ENCODE results near the gene PARD3.

DNA sequence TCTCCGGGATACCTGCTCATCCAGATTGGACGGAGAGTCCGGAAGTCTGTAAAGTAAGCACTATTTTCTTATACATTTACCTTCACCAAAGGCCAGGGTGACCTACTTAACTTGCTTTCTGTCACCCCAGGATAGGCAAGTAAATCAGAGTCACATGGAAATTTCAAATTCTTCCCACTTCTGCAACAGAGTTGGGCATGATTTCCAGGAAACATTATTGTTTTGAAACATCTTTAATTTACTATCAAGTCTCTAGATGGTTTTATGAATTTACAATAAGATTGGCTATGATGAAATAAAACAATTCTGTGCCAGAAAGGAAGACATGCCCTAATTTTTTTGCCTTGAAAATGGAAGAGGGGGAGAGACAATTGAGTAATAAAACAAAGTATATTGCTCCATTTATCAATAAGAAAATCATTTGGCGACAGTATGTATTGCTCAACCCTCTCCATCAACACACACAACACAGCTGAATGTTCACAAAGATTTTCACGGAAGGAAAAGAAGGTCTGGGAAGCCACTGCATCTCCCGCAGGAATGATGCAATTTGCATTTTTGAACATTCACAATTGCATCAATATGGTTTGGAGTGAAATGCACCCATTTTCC is 702.8 kb downstream of the PARD3 start:
- TF ChIP-seq, protein P1, sequence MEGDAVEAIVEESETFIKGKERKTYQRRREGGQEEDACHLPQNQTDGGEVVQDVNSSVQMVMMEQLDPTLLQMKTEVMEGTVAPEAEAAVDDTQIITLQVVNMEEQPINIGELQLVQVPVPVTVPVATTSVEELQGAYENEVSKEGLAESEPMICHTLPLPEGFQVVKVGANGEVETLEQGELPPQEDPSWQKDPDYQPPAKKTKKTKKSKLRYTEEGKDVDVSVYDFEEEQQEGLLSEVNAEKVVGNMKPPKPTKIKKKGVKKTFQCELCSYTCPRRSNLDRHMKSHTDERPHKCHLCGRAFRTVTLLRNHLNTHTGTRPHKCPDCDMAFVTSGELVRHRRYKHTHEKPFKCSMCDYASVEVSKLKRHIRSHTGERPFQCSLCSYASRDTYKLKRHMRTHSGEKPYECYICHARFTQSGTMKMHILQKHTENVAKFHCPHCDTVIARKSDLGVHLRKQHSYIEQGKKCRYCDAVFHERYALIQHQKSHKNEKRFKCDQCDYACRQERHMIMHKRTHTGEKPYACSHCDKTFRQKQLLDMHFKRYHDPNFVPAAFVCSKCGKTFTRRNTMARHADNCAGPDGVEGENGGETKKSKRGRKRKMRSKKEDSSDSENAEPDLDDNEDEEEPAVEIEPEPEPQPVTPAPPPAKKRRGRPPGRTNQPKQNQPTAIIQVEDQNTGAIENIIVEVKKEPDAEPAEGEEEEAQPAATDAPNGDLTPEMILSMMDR (conservative IDR thresholded peaks at IDR 0.05; ENCODE audit: low read depth, low read length), result no peak
- no peak for TF ChIP-seq EZH2phosphoT487 (IDR thresholded peaks at IDR 0.05; ENCODE audit: borderline replicate concordance, low read length)
- TF ChIP-seq EZH2 (IDR thresholded peaks at IDR 0.05; ENCODE audit: low read length, unreplicated experiment), result no peak
